Loucy (cell line): ENCODE results near the gene SSBP2.

Source experiments
- H2AFZ ChIP-seq: fragments of 200-600 bp; sonication (generic); 2 replicates; pipeline ENCODE4 v1.6.0; 2016; ENCODE audit warnings: antibody characterized with exemption, mild to moderate bottlenecking, low read length, moderate library complexity
- H3F3A ChIP-seq: fragments of 200-600 bp; 2 replicates; pipeline ENCODE4 v1.6.0; 2016; ENCODE audit warnings: antibody characterized with exemption, low read depth, mild to moderate bottlenecking
- H3K27me3 ChIP-seq: fragments of 200-600 bp; sonication (generic); 2 replicates; pipeline ENCODE4 v1.6.1; 2014; ENCODE audit warnings: low read length, mild to moderate bottlenecking; ENCODE audit not compliant: insufficient read depth, poor library complexity, severe bottlenecking
- H3K36me3 ChIP-seq: fragments of 200-600 bp; sonication (generic); 2 replicates; pipeline ENCODE4 v1.6.1; 2016; ENCODE audit warnings: low read length; ENCODE audit not compliant: insufficient read depth
- H3K4me1 ChIP-seq: fragments of 200-600 bp; sonication (generic); 2 replicates; pipeline ENCODE4 v1.5.1; 2014; ENCODE audit warnings: low read length, mild to moderate bottlenecking; ENCODE audit not compliant: insufficient read depth, poor library complexity, severe bottlenecking
- H3K4me2 ChIP-seq: fragments of 200-600 bp; sonication (generic); 2 replicates; pipeline ENCODE4 v1.6.0; 2014; ENCODE audit warnings: antibody characterized with exemption, low read length, low read depth, mild to moderate bottlenecking; ENCODE audit not compliant: poor library complexity, severe bottlenecking
- H3K4me3 ChIP-seq: fragments of 200-600 bp; sonication (generic); 2 replicates; pipeline ENCODE4 v1.5.1; 2014; ENCODE audit warnings: low read length, mild to moderate bottlenecking, mixed read lengths; ENCODE audit not compliant: poor library complexity, severe bottlenecking
- H3K79me2 ChIP-seq: fragments of 200-600 bp; sonication (generic); 2 replicates; pipeline ENCODE4 v1.6.1; 2014; ENCODE audit warnings: low read length; ENCODE audit not compliant: insufficient read depth
- H3K9ac ChIP-seq: fragments of 200-600 bp; sonication (generic); 2 replicates; pipeline ENCODE4 v1.6.0; 2014; ENCODE audit warnings: mild to moderate bottlenecking, low read depth, low read length, moderate library complexity; ENCODE audit not compliant: poor library complexity, severe bottlenecking
- H3K9me2 ChIP-seq: fragments of 200-600 bp; sonication (generic); replicated peaks from 2 replicates; pipeline ENCODE4 v1.6.1; 2016; ENCODE audit warnings: low read depth, low read length, mixed read lengths
- H3K9me3 ChIP-seq: fragments of 200-600 bp; sonication (generic); 2 replicates; pipeline ENCODE4 v1.6.1; 2014; ENCODE audit warnings: mild to moderate bottlenecking, antibody characterized with exemption, low read length, low read depth; ENCODE audit not compliant: insufficient read depth
- H4K20me1 ChIP-seq: fragments of 200-600 bp; sonication (generic); 2 replicates; pipeline ENCODE4 v1.6.0; 2014; ENCODE audit warnings: antibody characterized with exemption, low read length, mild to moderate bottlenecking; ENCODE audit not compliant: insufficient read depth, poor library complexity, severe bottlenecking
- CTCF ChIP-seq: fragments of 200-600 bp; sonication (generic); conservative IDR thresholded peaks from 2 replicates; pipeline ENCODE4 v1.5.1; 2014; ENCODE audit warnings: mild to moderate bottlenecking, antibody characterized with exemption, low read length
- EZH2phosphoT487 ChIP-seq: fragments of 200-600 bp; IDR thresholded peaks from 2 replicates; pipeline ENCODE4 v1.6.1; 2018; ENCODE audit warnings: antibody characterized with exemption, mild to moderate bottlenecking, moderate library complexity, borderline replicate concordance

SSBP2 gene

DNA sequence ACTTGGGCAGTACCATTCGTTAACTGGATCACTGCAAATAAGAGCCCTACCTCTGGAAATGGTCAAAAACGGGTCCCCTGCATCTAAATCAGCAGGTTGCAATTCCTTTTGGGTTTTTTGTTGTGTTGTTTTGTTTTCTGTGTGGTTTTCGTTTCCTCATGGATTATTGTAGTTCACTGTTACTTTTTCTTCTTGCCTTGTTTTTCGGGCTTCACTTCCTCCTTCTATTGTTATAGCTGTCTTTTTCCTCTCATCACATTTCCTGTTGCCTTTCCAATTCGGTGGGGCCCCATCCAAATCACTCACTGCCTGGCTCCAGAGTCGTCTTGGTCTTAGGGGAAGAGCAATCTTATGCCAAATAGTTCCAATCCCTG, 8.7 kb upstream of the SSBP2 start:
- peaks cover 38% of the 10 kb centered on the region for H3K4me1 ChIP-seq
- H3F3A ChIP-seq, result peaks cover 7% of the 10 kb centered on the region; the same call in 1 of the 2 replicates
- no peaks in the 10 kb centered on the region for H3K27me3 ChIP-seq
- H3K9me2 ChIP-seq, result no peaks in the 10 kb centered on the region
- H3K9ac ChIP-seq, result no peak overlapping the region
- H4K20me1 ChIP-seq, result no peaks in the 10 kb centered on the region
- TF ChIP-seq CTCF, result no peak
- TF ChIP-seq EZH2phosphoT487, result no peak
- H3K4me2 ChIP-seq, result no peak overlapping the region
- no peak overlapping the region for H3K4me3 ChIP-seq
- H2AFZ ChIP-seq, result no peak overlapping the region
- no peaks in the 10 kb centered on the region for H3K79me2 ChIP-seq
- H3K9me3 ChIP-seq, result no peaks in the 10 kb centered on the region
- H3K36me3 ChIP-seq, result no peaks in the 10 kb centered on the region

- no peaks in the 10 kb centered on the region for H3K27me3 ChIP-seq
- H3K4me2 ChIP-seq, result no peak overlapping the region
- H3F3A ChIP-seq, result peaks cover 7% of the 10 kb centered on the region; the same call in 1 of the 2 replicates
- no peaks in the 10 kb centered on the region for H3K9me3 ChIP-seq
- peaks cover 53% of the 10 kb centered on the region for H3K4me1 ChIP-seq
- H3K4me3 ChIP-seq, result no peak overlapping the region
- no peak overlapping the region for H2AFZ ChIP-seq
- no peaks in the 10 kb centered on the region for H3K9me2 ChIP-seq
- no peak overlapping the region for H3K9ac ChIP-seq
- no peaks in the 10 kb centered on the region for H4K20me1 ChIP-seq
- H3K36me3 ChIP-seq, result no peaks in the 10 kb centered on the region
- TF ChIP-seq CTCF, result no peak
- no peak for TF ChIP-seq EZH2phosphoT487
- H3K79me2 ChIP-seq, result no peaks in the 10 kb centered on the region; the same call in 1 of the 2 replicates
Observed at GRCh38 chr5:81757404-81757803, 6.5 kb upstream of the SSBP2 start.

- Histone ChIP-seq H3K27me3 (no peaks in the 10 kb centered on the region), H3F3A (peaks cover 5% of the 10 kb centered on the region; the same call in 1 of the 2 replicates), H3K9me2 (no peaks in the 10 kb centered on the region), H3K4me3 (no peak overlapping the region), H3K4me2 (no peak overlapping the region), H3K9ac (no peak overlapping the region), H4K20me1 (no peaks in the 10 kb centered on the region), H3K36me3 (no peaks in the 10 kb centered on the region), H2AFZ (no peak overlapping the region), H3K79me2 (peaks cover 6% of the 10 kb centered on the region; the same call in 1 of the 2 replicates), H3K9me3 (no peaks in the 10 kb centered on the region), H3K4me1 (peaks cover 54% of the 10 kb centered on the region)
- TF ChIP-seq EZH2phosphoT487 (no peak), CTCF (no peak)
Observed at GRCh38 chr5:81756016-81756415, 5.1 kb upstream of the SSBP2 start.
